ENCODE results near the gene DHRS4. TPM values are rescaled to one million over a fixed set of nuclear protein-coding genes. Genes with fewer than 3 reads are reported as not detected.
"Not testable (repeated sequence)": the region's sequence is repeated elsewhere in the genome, so short reads cannot be mapped to it uniquely, and the experiment has no call there.

DHRS4 gene
- total RNA-seq, 1 donor from 2014 or later: 17.1 TPM

- not testable (repeated sequence) for H3K4me1 Mint-ChIP-seq (ENCODE audit: low read depth); DNase-seq (ENCODE audit: low spot score, unreplicated experiment); H3K9me3 Mint-ChIP-seq (ENCODE audit: low read depth); H3K27me3 Mint-ChIP-seq; H3K36me3 Mint-ChIP-seq (ENCODE audit: insufficient read depth)
- TF ChIP-seq CTCF (IDR thresholded peaks at IDR 0.05; ENCODE audit: unreplicated experiment): peak; percentile 24
- peak overlapping the region; percentile 66 for H3K4me3 Mint-ChIP-seq (ENCODE audit: low read depth)
- peak overlapping the region; percentile 90 for H3K27ac Mint-ChIP-seq
Measured at GRCh38 chr14:23988223-23988606, 34.6 kb downstream of the DHRS4 start.

DNA sequence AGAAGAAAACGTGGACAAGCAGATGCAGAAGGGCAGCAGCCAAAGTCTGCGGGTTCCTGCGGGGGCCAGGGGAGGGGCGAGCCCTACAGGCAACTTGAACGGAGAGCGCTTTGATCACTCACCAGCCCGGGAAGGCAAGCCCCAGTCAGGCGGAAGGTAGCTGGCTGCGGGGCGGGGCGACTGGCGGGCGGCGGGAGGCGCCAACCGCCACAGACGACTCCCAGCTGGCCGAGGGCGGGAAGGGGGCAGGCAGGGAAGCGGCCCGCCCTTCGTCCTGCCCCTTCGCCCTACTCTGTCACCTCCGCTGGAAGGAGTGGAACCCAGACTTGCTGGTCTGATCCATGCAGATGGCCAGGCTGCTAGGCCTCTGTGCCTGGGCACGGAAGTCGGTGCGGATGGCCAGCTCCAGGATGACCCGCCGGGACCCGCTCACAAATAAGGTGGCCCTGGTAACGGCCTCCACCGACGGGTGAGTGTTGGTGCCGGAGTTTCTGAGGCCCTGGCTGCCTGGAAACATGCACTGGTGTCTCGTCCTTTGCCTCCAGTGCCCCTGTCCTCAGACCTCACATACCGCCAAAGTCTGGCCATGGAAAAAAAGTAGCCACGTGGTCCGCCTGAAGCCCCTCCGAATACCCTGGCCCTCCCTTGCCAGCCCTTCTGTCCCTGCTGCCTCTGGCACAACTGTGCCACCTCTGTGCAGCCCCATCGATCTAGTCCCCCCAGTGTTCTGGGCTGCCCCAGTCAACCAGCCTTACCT is 35.2 kb downstream of the DHRS4 start, which contains the start of gene DHRS4L2:
DHRS4L2 (plus strand) TSS at position 323 of the 757 bp plus-strand sequence; CDS start at position 342, 19 bp downstream.
- not testable (repeated sequence) for H3K4me1 Mint-ChIP-seq (ENCODE audit: low read depth); H3K36me3 Mint-ChIP-seq (ENCODE audit: insufficient read depth); H3K27me3 Mint-ChIP-seq; H3K9me3 Mint-ChIP-seq (ENCODE audit: low read depth)
- peak; percentile 46 for DNase-seq (ENCODE audit: low spot score, unreplicated experiment)
- Mint-ChIP-seq H3K27ac (peak within 1 kb of the TSS; percentile 90), H3K4me3 (ENCODE audit: low read depth) (peak within 1 kb of the TSS; percentile 66)

- H3K4me1 Mint-ChIP-seq (ENCODE audit: low read depth); H3K27me3 Mint-ChIP-seq; DNase-seq (ENCODE audit: low spot score, unreplicated experiment); H3K9me3 Mint-ChIP-seq (ENCODE audit: low read depth); H3K4me3 Mint-ChIP-seq (ENCODE audit: low read depth); H3K36me3 Mint-ChIP-seq (ENCODE audit: insufficient read depth): not testable (repeated sequence)
- H3K27ac Mint-ChIP-seq: peak overlapping the region; percentile 43
Measured at GRCh38 chr14:23989734-23990445, 36.3 kb downstream of the DHRS4 start.

DNA sequence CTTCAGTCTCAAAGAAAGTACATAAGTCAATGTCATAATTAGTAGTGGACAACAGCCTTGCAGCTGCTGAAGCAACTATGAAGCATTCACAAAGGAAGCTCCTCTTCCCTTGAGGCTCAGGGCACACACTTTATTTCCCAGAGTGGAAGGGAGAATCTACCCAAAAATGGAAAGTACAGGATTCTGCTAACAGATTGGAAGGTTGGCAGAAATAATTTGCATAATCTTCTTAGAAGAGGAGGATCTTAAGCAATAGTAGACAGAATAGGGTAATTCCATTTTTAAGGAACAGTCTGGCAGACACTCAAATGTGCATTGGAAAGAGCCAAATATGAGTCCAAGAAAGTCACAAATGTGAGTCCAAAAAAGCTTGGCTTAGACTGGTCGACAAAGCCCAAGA is 37.4 kb downstream of the DHRS4 start:
- not testable (repeated sequence) for H3K4me3 Mint-ChIP-seq (ENCODE audit: low read depth); H3K4me1 Mint-ChIP-seq (ENCODE audit: low read depth); DNase-seq (ENCODE audit: low spot score, unreplicated experiment); H3K9me3 Mint-ChIP-seq (ENCODE audit: low read depth); H3K27ac Mint-ChIP-seq; H3K36me3 Mint-ChIP-seq (ENCODE audit: insufficient read depth); H3K27me3 Mint-ChIP-seq

DNA sequence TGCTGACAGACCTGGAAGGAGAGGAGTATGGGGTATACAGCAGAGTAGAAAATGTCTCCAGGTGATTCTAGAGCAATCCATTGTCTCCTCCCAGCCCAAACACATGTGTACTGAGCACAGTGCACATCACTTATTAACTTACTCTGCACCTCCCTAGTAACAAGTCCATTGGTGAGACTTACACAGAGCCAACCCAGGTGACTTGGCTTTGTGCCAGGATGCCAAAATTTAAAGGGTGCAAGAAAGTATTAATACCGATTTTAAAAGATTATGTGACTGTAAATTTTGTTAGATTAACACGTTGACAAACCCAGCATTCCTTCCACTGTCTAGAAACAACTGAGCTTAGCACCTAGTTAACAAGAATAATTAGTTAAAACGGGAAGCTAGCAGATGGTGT is 39.5 kb downstream of the DHRS4 start:
- not testable (repeated sequence) for H3K27ac Mint-ChIP-seq; H3K4me1 Mint-ChIP-seq (ENCODE audit: low read depth); H3K27me3 Mint-ChIP-seq; H3K36me3 Mint-ChIP-seq (ENCODE audit: insufficient read depth); H3K4me3 Mint-ChIP-seq (ENCODE audit: low read depth); H3K9me3 Mint-ChIP-seq (ENCODE audit: low read depth); DNase-seq (ENCODE audit: low spot score, unreplicated experiment)

- H3K9me3 Mint-ChIP-seq (ENCODE audit: low read depth); H3K27ac Mint-ChIP-seq; H3K4me1 Mint-ChIP-seq (ENCODE audit: low read depth); H3K27me3 Mint-ChIP-seq; H3K4me3 Mint-ChIP-seq (ENCODE audit: low read depth); H3K36me3 Mint-ChIP-seq (ENCODE audit: insufficient read depth); DNase-seq (ENCODE audit: low spot score, unreplicated experiment): not testable (repeated sequence)
Measured at GRCh38 chr14:23996009-23996408, 42.4 kb downstream of the DHRS4 start.

GRCh38 chr14:23996825-23997224 is 43.3 kb downstream of the DHRS4 start:
- not testable (repeated sequence) for H3K36me3 Mint-ChIP-seq (ENCODE audit: insufficient read depth); DNase-seq (ENCODE audit: low spot score, unreplicated experiment); H3K27ac Mint-ChIP-seq; H3K4me3 Mint-ChIP-seq (ENCODE audit: low read depth); H3K27me3 Mint-ChIP-seq; H3K4me1 Mint-ChIP-seq (ENCODE audit: low read depth); H3K9me3 Mint-ChIP-seq (ENCODE audit: low read depth)

DNA sequence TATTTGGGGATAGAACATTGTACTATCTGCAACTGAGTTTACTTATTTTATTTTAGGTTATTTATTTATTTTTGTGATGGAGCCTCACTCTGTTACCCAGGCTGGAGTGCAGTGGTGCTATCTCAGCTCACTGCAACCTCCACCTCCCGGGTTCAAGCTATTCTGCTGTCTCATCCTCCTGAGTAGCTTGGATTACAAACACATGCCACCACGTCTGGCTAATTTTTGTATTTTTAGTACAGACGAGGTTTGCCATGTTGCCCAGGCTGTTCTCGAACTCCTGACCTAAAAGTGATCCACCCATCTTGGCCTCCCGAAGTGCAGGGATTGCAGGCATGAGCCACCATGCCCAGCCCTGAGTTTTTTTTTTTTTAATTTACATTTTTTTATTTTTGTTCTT is 46.1 kb downstream of the DHRS4 start:
- not testable (repeated sequence) for H3K27me3 Mint-ChIP-seq; H3K36me3 Mint-ChIP-seq (ENCODE audit: insufficient read depth); DNase-seq (ENCODE audit: low spot score, unreplicated experiment); H3K4me1 Mint-ChIP-seq (ENCODE audit: low read depth); H3K4me3 Mint-ChIP-seq (ENCODE audit: low read depth); H3K27ac Mint-ChIP-seq; H3K9me3 Mint-ChIP-seq (ENCODE audit: low read depth)

DNA sequence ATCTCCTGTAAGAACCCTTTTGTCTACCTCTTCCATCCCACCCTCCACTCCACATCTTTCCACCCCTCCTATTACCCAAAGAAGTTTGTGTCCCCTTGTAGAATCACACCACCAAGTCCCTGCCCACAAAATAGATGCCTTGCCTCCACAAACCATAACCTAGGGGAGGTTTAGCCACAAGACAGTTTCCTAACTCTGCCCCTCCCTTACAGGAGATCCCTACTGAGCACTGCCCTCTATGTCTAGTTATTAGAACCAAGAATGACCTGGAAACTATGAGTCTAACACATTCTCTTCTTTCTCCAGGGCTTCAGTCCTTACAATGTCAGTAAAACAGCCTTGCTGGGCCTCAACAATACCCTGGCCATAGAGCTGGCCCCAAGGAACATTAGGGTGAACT is 47.5 kb downstream of the DHRS4 start:
- not testable (repeated sequence) for H3K27ac Mint-ChIP-seq

GRCh38 chr14:24001679-24002078 is 48.1 kb downstream of the DHRS4 start:
- not testable (repeated sequence) for H3K4me1 Mint-ChIP-seq (ENCODE audit: low read depth); H3K9me3 Mint-ChIP-seq (ENCODE audit: low read depth); DNase-seq (ENCODE audit: low spot score, unreplicated experiment); H3K4me3 Mint-ChIP-seq (ENCODE audit: low read depth); H3K36me3 Mint-ChIP-seq (ENCODE audit: insufficient read depth); H3K27me3 Mint-ChIP-seq; H3K27ac Mint-ChIP-seq

More for the DNA sequence above, 47.5 kb downstream of the DHRS4 start:
- not testable (repeated sequence) for H3K36me3 Mint-ChIP-seq (ENCODE audit: insufficient read depth); H3K4me3 Mint-ChIP-seq (ENCODE audit: low read depth); DNase-seq (ENCODE audit: low spot score, unreplicated experiment); H3K9me3 Mint-ChIP-seq (ENCODE audit: low read depth); H3K4me1 Mint-ChIP-seq (ENCODE audit: low read depth); H3K27me3 Mint-ChIP-seq

- not testable (repeated sequence) for H3K36me3 Mint-ChIP-seq (ENCODE audit: insufficient read depth); H3K4me1 Mint-ChIP-seq (ENCODE audit: low read depth); H3K9me3 Mint-ChIP-seq (ENCODE audit: low read depth); H3K27me3 Mint-ChIP-seq; DNase-seq (ENCODE audit: low spot score, unreplicated experiment); H3K27ac Mint-ChIP-seq
- peak overlapping the region; percentile 53 for H3K4me3 Mint-ChIP-seq (ENCODE audit: low read depth)
Measured at GRCh38 chr14:24006471-24006816, 52.9 kb downstream of the DHRS4 start.

DNA sequence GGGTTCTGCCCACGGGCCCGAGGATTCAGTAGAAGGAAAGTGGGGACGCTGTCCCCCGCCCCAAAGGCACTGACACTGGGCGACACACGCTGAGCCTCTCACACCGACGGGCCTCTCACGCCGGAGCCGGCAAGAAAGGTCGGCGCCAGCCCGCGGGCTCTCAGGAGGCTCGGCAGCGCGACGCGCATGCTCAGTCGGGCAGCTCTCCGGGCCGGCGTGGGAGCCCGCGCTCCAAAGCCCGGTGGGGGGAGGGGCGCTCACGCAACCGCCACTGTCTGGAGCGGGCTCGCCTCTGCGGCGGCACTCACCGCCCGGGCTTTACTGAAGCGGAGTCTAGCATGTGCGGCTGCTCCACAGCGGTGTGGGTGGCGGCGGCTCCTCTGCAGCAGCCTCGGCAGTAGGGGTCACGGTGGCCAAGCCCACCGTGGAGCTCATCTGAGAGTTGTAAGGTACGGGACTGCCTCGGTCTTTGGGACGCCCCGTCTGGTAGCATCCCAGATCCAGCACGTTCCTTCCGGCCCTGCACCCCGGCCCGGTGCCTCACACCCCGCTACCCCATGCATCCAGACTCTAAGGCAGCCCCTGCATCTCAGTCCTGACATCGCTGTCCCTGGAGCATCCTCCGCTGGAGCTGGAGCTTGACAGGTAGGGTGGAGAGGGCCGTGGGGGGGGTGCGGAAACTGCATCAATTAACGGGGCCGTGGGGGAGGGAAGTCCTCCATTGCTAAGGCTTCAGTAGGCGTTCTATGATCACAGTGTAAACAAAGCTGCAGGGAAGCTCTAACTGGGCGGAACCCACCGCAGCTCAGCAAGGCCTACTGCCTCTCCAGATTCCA is 53.5 kb downstream of the DHRS4 start:
- not testable (repeated sequence) for H3K27ac Mint-ChIP-seq; H3K36me3 Mint-ChIP-seq (ENCODE audit: insufficient read depth); H3K27me3 Mint-ChIP-seq; H3K4me1 Mint-ChIP-seq (ENCODE audit: low read depth); H3K9me3 Mint-ChIP-seq (ENCODE audit: low read depth)
- DNase-seq (ENCODE audit: low spot score, unreplicated experiment): peak; percentile 60
- peak overlapping the region; percentile 58 for H3K4me3 Mint-ChIP-seq (ENCODE audit: low read depth)

Data from progenitor cell of endocrine pancreas (in vitro differentiated cells).